Activated CD4-positive, alpha-beta T cell treated with anti-CD3 and anti-CD28 coated beads, Interleukin-2, amount 10 ng/mL, durations not matched to agents 7 days and 5 days (primary cell): ENCODE measurements around the gene CIC. TPM values are rescaled to one million over a fixed set of nuclear protein-coding genes. Genes with fewer than 3 reads are reported as not detected.

Experiments used
- CTCF ChIA-PET: fragments of 350-600 bp; sonication (Branson Sonifier 250); formaldehyde crosslinking; loops from one replicate; lab custom pipeline; 2021; ENCODE audit warnings: antibody characterized with exemption; lab: Charles Lee
- POLR2A ChIA-PET: fragments of 350-600 bp; sonication (Branson Sonifier 250); formaldehyde crosslinking; loops from one replicate; lab custom pipeline; 2021; ENCODE audit warnings: antibody characterized with exemption; lab: Charles Lee
- DNase-seq: peaks from one replicate; pipeline ENCODE4 v3.0.0-alpha.2; 2020
- H3K27ac Mint-ChIP-seq: one replicate; pipeline ENCODE4 v1.8.0; 2021; ENCODE audit warnings: mild to moderate bottlenecking, moderate library complexity, mixed read lengths
- H3K27me3 Mint-ChIP-seq: one replicate; pipeline ENCODE4 v1.8.0; 2021; ENCODE audit warnings: mixed read lengths
- H3K36me3 Mint-ChIP-seq: one replicate; pipeline ENCODE4 v1.8.0; 2021; ENCODE audit warnings: low read depth, mixed read lengths
- H3K4me1 Mint-ChIP-seq: one replicate; pipeline ENCODE4 v1.8.0; 2021; ENCODE audit warnings: mixed read lengths
- H3K4me3 Mint-ChIP-seq: one replicate; pipeline ENCODE4 v1.8.0; 2021; ENCODE audit warnings: mild to moderate bottlenecking, moderate library complexity, mixed read lengths
- H3K9me3 Mint-ChIP-seq: one replicate; pipeline ENCODE4 v1.8.0; 2021; ENCODE audit warnings: mixed read lengths
- total RNA-seq, 2 experiments: library from RNA; stranded (reverse); gene quantifications; one replicate each; pipeline ENCODE4 v1.2.3, GENCODE V29; 2021

CIC gene
- total RNA-seq, 2 experiments from 2014 or later, result 69.3 to 81.0 TPM

GRCh38 chr19:42246143-42246921, 22.7 kb upstream of the CIC start:
- Mint-ChIP-seq H3K9me3 (no peaks in the 10 kb centered on the region), H3K27me3 (no peaks in the 10 kb centered on the region), H3K36me3 (peaks cover 2% of the 10 kb centered on the region), H3K4me3 (no peak overlapping the region), H3K27ac (no peak overlapping the region), H3K4me1 (peaks cover 41% of the 10 kb centered on the region)
- CTCF ChIA-PET, result interaction anchor here (0.6 to 1.9 kb wide), 4 partner anchors 12 to 50 kb away, joined by 3 to 10 read pairs (median 4); no protein-coding TSS in a partner anchor
- POLR2A ChIA-PET, result interaction anchor here (0.6 to 1.4 kb wide), 3 partner anchors 9 to 45 kb away, joined by 3 to 6 read pairs (median 3); partner anchors contain the start of gene ERF
- DNase-seq, result no peak

GRCh38 chr19:42246922-42247639, 22.0 kb upstream of the CIC start:
- Mint-ChIP-seq H3K9me3 (no peaks in the 10 kb centered on the region), H3K4me3 (no peak overlapping the region), H3K27me3 (no peaks in the 10 kb centered on the region), H3K4me1 (peaks cover 44% of the 10 kb centered on the region), H3K27ac (peak overlapping the region; percentile 47), H3K36me3 (peaks cover 2% of the 10 kb centered on the region)
- ChIA-PET POLR2A (interaction anchor here (0.7 to 1.4 kb wide), 2 partner anchors 8 to 23 kb away, joined by 3 to 6 read pairs; partner anchors contain the start of gene ERF), CTCF (interaction anchor here (0.6 to 1.9 kb wide), 4 partner anchors 13 to 87 kb away, joined by 3 to 10 read pairs (median 4); no protein-coding TSS in a partner anchor)
- no peak for DNase-seq

- H3K36me3 Mint-ChIP-seq, result peaks cover 2% of the 10 kb centered on the region
- peaks cover 50% of the 10 kb centered on the region for H3K4me1 Mint-ChIP-seq
- H3K4me3 Mint-ChIP-seq, result no peak overlapping the region
- CTCF ChIA-PET, result interaction anchor here (0.7 to 1.9 kb wide), 2 partner anchors 32 to 88 kb away, joined by 4 to 10 read pairs; no protein-coding TSS in a partner anchor
- DNase-seq, result no peak
- no peaks in the 10 kb centered on the region for H3K9me3 Mint-ChIP-seq
- no peaks in the 10 kb centered on the region for H3K27me3 Mint-ChIP-seq
- H3K27ac Mint-ChIP-seq, result no peak overlapping the region
- POLR2A ChIA-PET, result interaction anchor here (1.4 kb wide), 1 partner anchor 23 kb away, joined by 6 read pairs; no protein-coding TSS in a partner anchor
Measured at GRCh38 chr19:42247640-42248199, 21.3 kb upstream of the CIC start.

GRCh38 chr19:42248270-42249148, 20.5 kb upstream of the CIC start:
- Mint-ChIP-seq H3K27ac (no peak overlapping the region), H3K9me3 (no peaks in the 10 kb centered on the region), H3K36me3 (peaks cover 2% of the 10 kb centered on the region), H3K4me1 (peaks cover 48% of the 10 kb centered on the region), H3K27me3 (no peaks in the 10 kb centered on the region), H3K4me3 (no peak overlapping the region)
- no peak for DNase-seq
- POLR2A ChIA-PET, result no interaction called here
- CTCF ChIA-PET, result interaction anchor here (0.6 to 1.2 kb wide), 3 partner anchors 9 to 63 kb away, joined by 3 to 4 read pairs (median 3); no protein-coding TSS in a partner anchor

GRCh38 chr19:42249149-42249750, 19.8 kb upstream of the CIC start:
- POLR2A ChIA-PET, result no interaction called here
- no peak overlapping the region for H3K27ac Mint-ChIP-seq

GRCh38 chr19:42249769-42250168, 19.3 kb upstream of the CIC start:
- CTCF ChIA-PET, result interaction anchor here (2.8 kb wide), 1 partner anchor 30 kb away, joined by 14 read pairs; no protein-coding TSS in a partner anchor
- Mint-ChIP-seq H3K4me1 (peaks cover 45% of the 10 kb centered on the region), H3K36me3 (peaks cover 2% of the 10 kb centered on the region), H3K27me3 (no peaks in the 10 kb centered on the region), H3K4me3 (no peak overlapping the region), H3K27ac (peak overlapping the region; percentile 57), H3K9me3 (no peaks in the 10 kb centered on the region)
- DNase-seq, result no peak
- POLR2A ChIA-PET, result no interaction called here

More at GRCh38 chr19:42249149-42249750, 19.8 kb upstream of the CIC start:
- H3K4me1 Mint-ChIP-seq, result peaks cover 47% of the 10 kb centered on the region
- CTCF ChIA-PET, result interaction anchor here (0.8 to 2.8 kb wide), 3 partner anchors 10 to 30 kb away, joined by 3 to 14 read pairs (median 4); no protein-coding TSS in a partner anchor
- H3K27me3 Mint-ChIP-seq, result no peaks in the 10 kb centered on the region
- no peaks in the 10 kb centered on the region for H3K9me3 Mint-ChIP-seq
- DNase-seq, result no peak
- peaks cover 2% of the 10 kb centered on the region for H3K36me3 Mint-ChIP-seq
- H3K4me3 Mint-ChIP-seq, result no peak overlapping the region

GRCh38 chr19:42250183-42250665, 18.8 kb upstream of the CIC start:
- ChIA-PET POLR2A (no interaction called here), CTCF (interaction anchor here (0.8 to 2.8 kb wide), 2 partner anchors 29 to 35 kb away, joined by 3 to 14 read pairs; no protein-coding TSS in a partner anchor)
- Mint-ChIP-seq H3K27ac (peak overlapping the region; percentile 81), H3K4me3 (no peak overlapping the region), H3K4me1 (peaks cover 40% of the 10 kb centered on the region), H3K27me3 (no peaks in the 10 kb centered on the region), H3K9me3 (no peaks in the 10 kb centered on the region), H3K36me3 (no peaks in the 10 kb centered on the region)
- DNase-seq, result no peak

GRCh38 chr19:42250666-42251531, 18.2 kb upstream of the CIC start:
- peaks cover 38% of the 10 kb centered on the region for H3K4me1 Mint-ChIP-seq
- H3K9me3 Mint-ChIP-seq, result no peaks in the 10 kb centered on the region
- H3K4me3 Mint-ChIP-seq, result peak overlapping the region; percentile 22
- peaks cover 2% of the 10 kb centered on the region for H3K27me3 Mint-ChIP-seq
- H3K36me3 Mint-ChIP-seq, result no peaks in the 10 kb centered on the region
- POLR2A ChIA-PET, result no interaction called here
- CTCF ChIA-PET, result interaction anchor here (0.8 to 2.8 kb wide), 7 partner anchors 9 to 142 kb away, joined by 3 to 14 read pairs (median 3); partner anchors contain the start of genes GSK3A and POU2F2
- no peak for DNase-seq
- peak overlapping the region; percentile 81 for H3K27ac Mint-ChIP-seq

- ChIA-PET POLR2A (no interaction called here), CTCF (interaction anchor here (0.9 to 2.8 kb wide), 6 partner anchors 9 to 143 kb away, joined by 3 to 14 read pairs (median 4); partner anchors contain the start of genes GSK3A and POU2F2)
- H3K27ac Mint-ChIP-seq, result peak overlapping the region; percentile 78
- peak overlapping the region; percentile 96 for H3K4me3 Mint-ChIP-seq
- peaks cover 9% of the 10 kb centered on the region for H3K27me3 Mint-ChIP-seq
- no peak for DNase-seq
- H3K9me3 Mint-ChIP-seq, result no peaks in the 10 kb centered on the region
- H3K4me1 Mint-ChIP-seq, result peaks cover 42% of the 10 kb centered on the region
- H3K36me3 Mint-ChIP-seq, result no peaks in the 10 kb centered on the region
Measured at GRCh38 chr19:42251572-42252358, 17.3 kb upstream of the CIC start.
